Measurements from ENCODE around the gene RPS6KA4.
"Not testable (repeated sequence)": the region's sequence is repeated elsewhere in the genome, so short reads cannot be mapped to it uniquely, and the experiment has no call there.

RPS6KA4 gene

DNA sequence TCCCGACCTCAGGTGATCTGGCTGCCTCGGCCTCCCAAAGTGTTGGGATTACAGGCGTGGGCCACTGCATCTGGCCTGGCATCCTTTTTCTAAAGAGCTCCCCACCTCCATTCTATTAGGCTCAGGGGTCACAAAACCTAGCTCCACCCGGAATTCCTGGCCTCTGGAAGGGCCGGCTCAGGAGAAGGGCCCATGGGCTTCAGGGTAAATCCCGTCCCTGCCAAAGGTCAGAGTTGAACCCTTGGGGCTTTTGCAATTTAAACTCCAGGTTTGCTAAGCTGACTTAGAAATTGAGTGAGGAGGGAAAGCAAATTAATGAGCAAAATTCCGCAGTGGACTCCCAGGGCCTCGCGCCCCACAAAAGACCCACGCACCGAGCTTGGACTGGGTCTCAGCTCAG, 48.3 kb downstream of the RPS6KA4 start:
- H3K36me3 Mint-ChIP-seq (ENCODE audit: insufficient read depth), result no peaks in the 10 kb centered on the region
- no peaks in the 10 kb centered on the region for H3K4me1 Mint-ChIP-seq (ENCODE audit: low read depth in 2 of 2)
- peaks cover 30 to 38% of the 10 kb centered on the region in 2 donors for H3K27me3 Mint-ChIP-seq
- no peaks in the 10 kb centered on the region for H3K9me3 Mint-ChIP-seq
- DNase-seq (no peak), ATAC-seq (replicated peaks) (no peak)
- H3K27ac Mint-ChIP-seq, result no peak overlapping the region
- H3K4me3 Mint-ChIP-seq, result no peak overlapping the region

DNA sequence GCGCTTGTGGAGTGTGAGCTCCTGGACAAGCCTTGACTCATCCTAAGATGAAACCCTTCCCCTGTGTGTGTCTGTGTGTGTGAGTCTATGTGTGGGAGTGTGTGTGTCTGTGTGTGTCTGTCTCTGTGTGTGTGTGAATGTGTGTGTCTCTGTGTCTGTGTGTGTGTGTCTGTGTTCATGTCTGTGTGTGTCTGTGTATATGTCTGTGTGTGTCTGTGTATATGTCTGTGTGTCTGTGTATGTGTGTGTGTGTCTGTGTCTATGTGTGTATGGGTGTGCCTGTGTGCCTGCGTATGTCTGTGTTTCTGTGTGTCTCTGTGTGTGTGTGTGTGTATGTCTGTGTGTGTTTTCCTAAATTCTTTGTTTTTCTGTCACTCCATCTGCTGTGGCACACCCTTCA, 48.7 kb downstream of the RPS6KA4 start:
- no peak for DNase-seq
- Mint-ChIP-seq H3K4me3 (no peak overlapping the region), H3K36me3 (ENCODE audit: insufficient read depth) (no peaks in the 10 kb centered on the region), H3K27me3 (peaks cover 31 to 38% of the 10 kb centered on the region in 2 donors), H3K27ac (no peak overlapping the region), H3K9me3 (no peaks in the 10 kb centered on the region), H3K4me1 (ENCODE audit: low read depth in 2 of 2) (no peaks in the 10 kb centered on the region)
- no peak for ATAC-seq (replicated peaks)

DNA sequence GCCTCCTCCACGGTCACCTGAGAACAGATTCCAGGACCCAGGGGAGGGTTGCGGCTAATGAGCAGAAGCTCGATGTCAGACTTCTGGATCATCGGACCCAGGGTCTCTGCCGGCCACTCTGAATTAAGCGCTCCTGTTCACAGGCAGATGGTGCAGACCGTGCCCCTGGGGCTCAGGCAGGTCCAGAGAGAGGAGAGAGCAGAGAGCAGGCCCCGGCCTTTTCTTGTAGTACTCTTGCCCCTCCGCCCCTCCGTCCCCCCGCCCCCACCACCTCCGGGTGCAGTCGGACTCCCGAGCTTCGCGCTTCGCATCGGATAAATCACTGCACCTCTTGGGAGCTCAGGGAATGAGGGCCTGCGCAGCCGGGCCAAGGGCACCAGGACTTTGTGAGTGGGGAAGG, 50.3 kb downstream of the RPS6KA4 start:
- no peaks in the 10 kb centered on the region for H3K9me3 Mint-ChIP-seq
- ATAC-seq (replicated peaks), result no peak
- H3K27me3 Mint-ChIP-seq, result peaks cover 31 to 33% of the 10 kb centered on the region in 2 donors
- no peak overlapping the region for H3K27ac Mint-ChIP-seq
- no peak overlapping the region for H3K4me3 Mint-ChIP-seq
- no peaks in the 10 kb centered on the region for H3K36me3 Mint-ChIP-seq (ENCODE audit: insufficient read depth)
- no peak for DNase-seq
- no peaks in the 10 kb centered on the region for H3K4me1 Mint-ChIP-seq (ENCODE audit: low read depth in 2 of 2)

DNA sequence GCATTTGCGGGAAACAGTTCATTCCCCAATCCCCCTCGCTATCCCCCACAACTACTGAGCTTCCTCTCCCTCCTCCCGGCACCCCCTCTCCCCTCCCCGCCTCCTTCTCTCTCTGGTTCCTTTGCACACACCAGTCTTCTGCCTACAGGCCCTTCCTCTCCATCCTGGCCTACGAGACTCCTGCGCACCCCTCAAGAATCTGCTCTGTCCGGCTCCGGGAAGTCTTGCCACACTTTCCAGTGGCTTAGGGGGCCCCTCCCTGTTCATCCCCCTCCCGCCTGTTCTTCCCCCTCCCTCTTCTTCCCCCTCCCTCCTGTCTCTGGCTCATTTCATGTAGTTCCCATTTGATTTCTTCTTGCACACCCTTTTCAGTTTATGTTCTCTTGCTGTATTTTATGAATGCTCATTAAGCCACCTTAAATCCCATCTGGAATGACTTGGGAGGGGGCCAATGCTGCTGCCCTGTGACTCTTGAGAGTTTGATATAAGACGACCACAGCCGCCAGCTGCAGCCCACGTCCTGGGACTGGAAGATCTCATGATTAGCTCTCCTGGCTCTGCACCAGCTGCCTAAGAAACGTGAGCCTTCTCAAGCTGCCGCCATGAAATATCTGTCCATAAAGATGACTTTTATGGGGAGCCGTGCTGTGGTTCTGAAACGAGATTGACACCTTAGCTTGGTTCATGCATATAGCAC, 50.9 kb downstream of the RPS6KA4 start:
- Mint-ChIP-seq H3K9me3 (no peaks in the 10 kb centered on the region), H3K4me1 (ENCODE audit: low read depth in 2 of 2) (peaks cover 2% of the 10 kb centered on the region in 2 donors), H3K27ac (no peak overlapping the region), H3K4me3 (no peak overlapping the region), H3K36me3 (ENCODE audit: insufficient read depth) (no peaks in the 10 kb centered on the region), H3K27me3 (peaks cover 25 to 27% of the 10 kb centered on the region in 2 donors)
- ATAC-seq (replicated peaks) (no peak), DNase-seq (no peak)

DNA sequence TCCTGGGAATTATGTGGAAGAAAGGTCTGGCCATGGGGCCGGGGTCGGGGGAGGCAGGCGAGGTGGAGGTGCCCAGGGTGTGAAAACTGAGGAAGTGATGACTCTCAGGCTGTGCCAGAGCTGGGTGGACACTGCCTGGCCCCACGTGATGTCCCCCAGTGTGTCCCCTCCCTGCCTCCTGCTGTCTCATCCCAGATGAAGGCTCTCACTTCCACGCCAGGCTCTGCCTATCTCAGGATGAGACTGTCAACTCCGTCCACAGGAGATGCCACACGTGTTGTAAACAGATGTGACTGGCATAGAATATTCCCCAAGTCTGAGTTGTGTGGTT, 51.4 kb downstream of the RPS6KA4 start:
- Mint-ChIP-seq H3K27me3 (peaks cover 23 to 24% of the 10 kb centered on the region in 2 donors), H3K36me3 (ENCODE audit: insufficient read depth) (no peaks in the 10 kb centered on the region), H3K4me1 (ENCODE audit: low read depth in 2 of 2) (peaks cover 7 to 8% of the 10 kb centered on the region in 2 donors), H3K27ac (no peak overlapping the region), H3K9me3 (no peaks in the 10 kb centered on the region), H3K4me3 (no peak overlapping the region)
- no peak for ATAC-seq (replicated peaks)
- no peak for DNase-seq

DNA sequence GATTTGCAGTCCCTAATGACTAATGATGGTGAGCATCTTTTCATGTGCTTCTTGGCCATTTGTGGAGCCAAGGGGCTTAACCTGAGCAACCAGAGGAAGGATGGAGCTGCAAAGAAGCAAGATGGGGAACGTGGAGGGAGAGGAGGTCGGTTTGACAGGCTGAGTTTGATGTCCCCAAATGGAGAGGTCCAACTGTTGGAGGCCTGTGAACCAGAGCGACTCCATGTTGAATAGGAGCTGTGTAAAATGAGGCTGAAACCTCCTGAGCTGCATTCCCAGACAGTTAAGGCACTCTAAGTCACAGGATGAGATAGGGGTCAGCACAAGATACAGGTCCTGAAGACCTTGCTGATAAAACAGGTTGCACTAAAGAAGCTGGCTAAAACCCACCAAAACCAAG, 54.5 kb downstream of the RPS6KA4 start:
- Mint-ChIP-seq H3K27ac (no peak overlapping the region), H3K36me3 (ENCODE audit: insufficient read depth) (no peaks in the 10 kb centered on the region), H3K9me3 (no peaks in the 10 kb centered on the region), H3K27me3 (peaks cover 23 to 24% of the 10 kb centered on the region in 2 donors), H3K4me1 (ENCODE audit: low read depth in 2 of 2) (peaks cover 7 to 8% of the 10 kb centered on the region in 2 donors), H3K4me3 (no peak overlapping the region)
- ATAC-seq (replicated peaks) (no peak), DNase-seq (no peak)

DNA sequence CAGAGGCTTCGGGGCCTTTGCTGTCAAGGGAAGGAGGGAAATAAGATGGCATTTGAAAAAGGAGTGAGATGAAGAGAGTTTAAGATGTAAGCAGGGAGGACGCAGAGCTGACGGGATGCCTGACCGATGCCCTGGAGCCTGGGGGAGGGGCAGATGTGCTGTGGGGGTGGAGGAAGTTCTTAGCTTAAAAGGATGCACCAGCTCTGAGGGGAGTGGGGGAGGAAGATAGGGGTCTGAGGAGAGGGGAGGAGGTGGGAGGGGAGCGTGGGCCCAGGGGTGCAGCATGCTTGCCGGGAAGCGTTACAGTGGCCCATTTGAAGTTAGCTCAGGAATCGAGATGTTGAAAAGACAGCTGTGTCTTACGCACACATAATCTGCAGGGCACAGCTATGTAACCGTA, 56.3 kb downstream of the RPS6KA4 start:
- H3K4me1 Mint-ChIP-seq (ENCODE audit: low read depth in 2 of 2), result peaks cover 7 to 8% of the 10 kb centered on the region in 2 donors
- no peak for ATAC-seq (replicated peaks)
- no peaks in the 10 kb centered on the region for H3K9me3 Mint-ChIP-seq
- H3K4me3 Mint-ChIP-seq, result no peak overlapping the region
- no peaks in the 10 kb centered on the region for H3K36me3 Mint-ChIP-seq (ENCODE audit: insufficient read depth)
- H3K27ac Mint-ChIP-seq, result peak overlapping the region; percentile 19 to 82
- peaks cover 16 to 17% of the 10 kb centered on the region in 2 donors for H3K27me3 Mint-ChIP-seq
- DNase-seq, result no peak

DNA sequence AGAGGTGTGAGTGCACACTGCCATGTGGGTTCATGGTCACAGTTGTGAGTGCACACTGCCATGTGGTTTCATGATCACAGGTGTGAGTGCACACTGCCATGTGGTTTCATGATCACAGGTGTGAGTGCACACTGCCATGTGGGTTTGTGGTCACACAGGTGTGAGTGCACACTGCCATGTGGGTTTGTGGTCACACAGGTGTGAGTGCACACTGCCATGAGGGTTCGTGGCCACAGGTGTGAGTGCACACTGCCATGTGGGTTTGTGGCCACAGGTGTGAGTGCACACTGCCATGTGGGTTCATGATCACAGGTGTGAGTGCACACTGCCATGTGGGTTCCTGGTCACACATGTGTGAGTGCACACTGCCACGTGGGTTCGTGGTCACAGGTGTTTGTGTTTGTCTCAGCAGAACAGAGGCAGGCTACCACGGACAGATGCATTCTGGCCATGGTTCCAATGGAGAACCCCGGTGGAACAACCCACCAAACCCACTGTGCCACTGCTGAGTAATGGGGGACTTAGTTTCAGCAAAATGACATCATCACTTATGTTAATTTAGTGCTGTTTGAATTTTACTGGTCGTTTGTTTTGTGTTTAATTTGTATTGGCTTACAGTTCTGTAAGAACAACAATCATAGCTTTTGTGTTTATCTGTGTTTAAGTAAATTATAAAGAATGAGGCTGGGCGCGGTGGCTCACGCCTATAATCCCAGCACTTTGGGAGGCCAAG, 57.2 kb downstream of the RPS6KA4 start:
- no peak overlapping the region for H3K4me3 Mint-ChIP-seq
- DNase-seq, result peak in 1 of 3 experiments; percentile 10
- H3K27me3 Mint-ChIP-seq, result peaks cover 7 to 8% of the 10 kb centered on the region in 2 donors
- peaks cover 7 to 8% of the 10 kb centered on the region in 2 donors for H3K4me1 Mint-ChIP-seq (ENCODE audit: low read depth in 2 of 2)
- no peak for ATAC-seq (replicated peaks)
- H3K9me3 Mint-ChIP-seq, result no peaks in the 10 kb centered on the region
- no peaks in the 10 kb centered on the region for H3K36me3 Mint-ChIP-seq (ENCODE audit: insufficient read depth)
- peak overlapping the region; percentile 28 to 82 for H3K27ac Mint-ChIP-seq

DNA sequence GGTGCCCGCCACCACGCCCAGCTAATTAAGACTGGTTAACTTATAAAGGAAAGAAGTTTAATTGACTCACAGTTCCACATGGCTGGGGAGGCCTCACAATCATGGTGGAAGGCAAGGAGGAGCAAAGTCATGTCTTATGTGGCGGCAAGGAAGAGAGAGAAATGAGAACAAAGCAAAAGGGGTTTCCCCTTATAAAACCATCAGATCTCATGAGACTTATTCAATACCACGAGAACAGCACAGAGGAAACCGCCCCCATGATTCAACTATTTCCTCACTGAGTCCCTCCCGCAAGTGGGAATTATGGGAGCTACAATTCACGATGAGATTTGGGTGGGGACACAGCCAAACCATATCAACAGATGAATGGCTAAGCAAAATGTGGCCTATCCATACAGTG, 59.3 kb downstream of the RPS6KA4 start:
- not testable (repeated sequence) for H3K9me3 Mint-ChIP-seq; DNase-seq; H3K36me3 Mint-ChIP-seq (ENCODE audit: insufficient read depth); ATAC-seq (replicated peaks); H3K4me1 Mint-ChIP-seq (ENCODE audit: low read depth in 2 of 2); H3K4me3 Mint-ChIP-seq; H3K27ac Mint-ChIP-seq
- H3K27me3 Mint-ChIP-seq, result peaks cover 0 to 10% of the 10 kb centered on the region in 2 donors

DNA sequence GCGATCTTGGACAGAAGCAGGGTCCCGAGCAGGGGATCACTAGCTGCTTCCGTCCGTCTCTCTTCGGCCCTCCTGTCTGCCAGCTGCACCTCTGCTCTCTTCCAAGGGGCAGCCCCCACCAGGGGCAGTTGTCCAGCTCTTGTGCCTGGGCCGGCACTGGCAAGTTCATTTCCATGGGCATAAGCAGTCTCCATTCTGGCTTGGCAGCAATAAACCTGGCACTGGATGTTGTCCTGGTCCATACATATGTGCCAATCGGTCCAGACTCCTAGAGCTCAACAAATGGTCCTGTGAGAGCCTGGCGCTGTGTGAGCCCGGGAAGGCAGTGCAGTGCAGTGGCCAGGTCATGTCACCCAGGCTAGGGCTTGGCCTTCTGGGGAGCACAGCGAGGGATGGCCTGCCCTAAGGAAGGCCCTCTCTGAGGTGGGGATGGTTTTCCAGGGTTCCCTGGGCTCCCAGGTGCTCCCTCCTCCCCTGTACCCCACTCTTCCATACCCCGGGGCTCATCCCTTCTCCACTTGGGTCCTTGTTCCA, 60.4 kb downstream of the RPS6KA4 start:
- H3K9me3 Mint-ChIP-seq, result peaks cover 0 to 1% of the 10 kb centered on the region in 2 donors
- no peak for DNase-seq
- no peak for ATAC-seq (replicated peaks)

DNA sequence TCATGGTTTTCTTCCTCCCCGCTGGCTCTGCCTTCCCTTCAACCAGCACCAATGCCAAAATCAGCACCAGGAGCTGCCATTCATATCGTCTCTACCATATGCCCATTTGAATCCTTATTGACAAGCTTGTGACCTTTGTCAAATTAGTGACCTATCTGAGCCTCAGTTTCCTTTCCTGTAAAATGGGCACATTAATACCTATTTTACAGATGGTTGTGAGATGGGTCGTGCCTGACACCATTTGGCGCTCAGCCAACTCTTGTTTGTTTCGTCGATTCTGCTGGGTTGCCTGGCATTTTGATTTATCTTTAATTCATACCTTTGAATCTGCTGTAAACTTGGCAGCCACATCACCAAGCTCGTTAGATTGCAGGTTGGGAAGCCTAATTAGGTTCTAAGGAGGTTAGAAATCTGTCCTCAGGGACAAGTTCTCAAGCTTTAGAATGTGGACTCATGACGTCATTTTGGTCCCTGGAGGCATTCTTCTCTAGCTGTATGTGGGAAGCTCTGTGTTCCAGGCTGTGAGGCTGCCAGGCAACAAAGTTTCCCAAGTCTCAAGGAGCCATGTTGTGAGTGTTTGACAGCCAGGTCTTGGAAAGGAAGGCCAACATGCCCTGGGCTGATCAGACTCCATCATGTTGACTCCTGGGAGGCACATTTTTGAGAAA, 61.0 kb downstream of the RPS6KA4 start:
- H3K36me3 Mint-ChIP-seq (ENCODE audit: insufficient read depth), result no peaks in the 10 kb centered on the region
- H3K9me3 Mint-ChIP-seq, result peaks cover 0 to 1% of the 10 kb centered on the region in 2 donors
- peaks cover 4 to 5% of the 10 kb centered on the region in 2 donors for H3K4me1 Mint-ChIP-seq (ENCODE audit: low read depth in 2 of 2)
- H3K27ac Mint-ChIP-seq, result peak overlapping the region in 1 of 2 donors; percentile 13
- H3K27me3 Mint-ChIP-seq, result peaks cover 0 to 20% of the 10 kb centered on the region in 2 donors
- no peak for ATAC-seq (replicated peaks)
- H3K4me3 Mint-ChIP-seq, result no peak overlapping the region
- DNase-seq, result no peak

More for the DNA sequence above, 60.4 kb downstream of the RPS6KA4 start:
- H3K4me3 Mint-ChIP-seq, result no peak overlapping the region
- H3K27ac Mint-ChIP-seq, result peak overlapping the region in 1 of 2 donors; percentile 13
- peaks cover 7 to 8% of the 10 kb centered on the region in 2 donors for H3K4me1 Mint-ChIP-seq (ENCODE audit: low read depth in 2 of 2)
- H3K36me3 Mint-ChIP-seq (ENCODE audit: insufficient read depth), result no peaks in the 10 kb centered on the region
- H3K27me3 Mint-ChIP-seq, result peaks cover 0 to 20% of the 10 kb centered on the region in 2 donors

All from effector memory CD8-positive, alpha-beta T cell (primary cell).